HepG2 (cell line): ENCODE measurements around the gene CTSW. TPM values are rescaled to one million over a fixed set of nuclear protein-coding genes. Genes with fewer than 3 reads are reported as not detected.

ENCODE experiments used
- AHR ChIP-seq: IDR thresholded peaks from 2 replicates; pipeline ENCODE4 v1.6.1; 2018; ENCODE audit warnings: missing genetic modification reagents, missing compliant biosample characterization
- BRCA1 ChIP-seq: sonication (generic); formaldehyde crosslinking; IDR thresholded peaks from 2 replicates; pipeline ENCODE4 v1.4.0; 2020; ENCODE audit warnings: missing genetic modification reagents
- CBFB ChIP-seq: sonication (generic); formaldehyde crosslinking; IDR thresholded peaks from 2 replicates; pipeline ENCODE4 v1.4.0; 2020; ENCODE audit warnings: missing genetic modification reagents
- CHD4 ChIP-seq: fragments of 200-600 bp; sonication (generic); IDR thresholded peaks from 2 replicates; pipeline ENCODE4 v1.7.0; 2017; ENCODE audit warnings: mild to moderate bottlenecking, low read length, borderline replicate concordance
- DDIT3 ChIP-seq: sonication (generic); formaldehyde crosslinking; IDR thresholded peaks from 2 replicates; pipeline ENCODE4 v1.4.0; 2020; ENCODE audit warnings: mild to moderate bottlenecking, missing genetic modification reagents
- GPN1 ChIP-seq: sonication (generic); formaldehyde crosslinking; IDR thresholded peaks from 2 replicates; pipeline ENCODE4 v1.5.1; 2020; ENCODE audit warnings: missing genetic modification reagents, borderline replicate concordance
- GRHL1 ChIP-seq: sonication (generic); formaldehyde crosslinking; conservative IDR thresholded peaks from 2 replicates; pipeline ENCODE4 v1.8.0; 2022; ENCODE audit warnings: missing genetic modification reagents
- GTF2F1 ChIP-seq: fragments of 150-350 bp; IDR thresholded peaks from 2 replicates; pipeline ENCODE4 v1.6.1; 2014; ENCODE audit warnings: low read length
- HDAC6 ChIP-seq: fragments of 200-600 bp; sonication (generic); IDR thresholded peaks from 2 replicates; pipeline ENCODE4 v1.7.0; 2017; ENCODE audit warnings: mild to moderate bottlenecking, antibody characterized with exemption, low read length, low read depth
- KAT8 ChIP-seq: IDR thresholded peaks from 2 replicates; pipeline ENCODE4 v1.6.1; 2016; ENCODE audit warnings: missing genetic modification reagents, missing compliant biosample characterization
- KLF12 ChIP-seq: sonication (generic); formaldehyde crosslinking; IDR thresholded peaks from 2 replicates; pipeline ENCODE4 v1.4.0; 2020; ENCODE audit warnings: missing genetic modification reagents, borderline replicate concordance
- MAFF ChIP-seq: IDR thresholded peaks from 2 replicates; pipeline ENCODE4 v1.6.1; 2011; ENCODE audit warnings: low read depth, low read length, improper control_type of control experiment
- MTA1 ChIP-seq: sonication (generic); formaldehyde crosslinking; IDR thresholded peaks from 2 replicates; pipeline ENCODE4 v1.4.0; 2020; ENCODE audit warnings: missing genetic modification reagents, mild to moderate bottlenecking, borderline replicate concordance
- REPIN1 ChIP-seq: sonication (generic); formaldehyde crosslinking; IDR thresholded peaks from 2 replicates; pipeline ENCODE4 v1.8.0; 2022; ENCODE audit warnings: missing genetic modification reagents, low read depth, mild to moderate bottlenecking, borderline replicate concordance
- RXRB ChIP-seq: IDR thresholded peaks from 2 replicates; pipeline ENCODE4 v1.6.1; 2016; ENCODE audit warnings: borderline replicate concordance, missing genetic modification reagents, missing compliant biosample characterization
- SMAD9 ChIP-seq: sonication (generic); formaldehyde crosslinking; IDR thresholded peaks from 2 replicates; pipeline ENCODE4 v1.5.1; 2020; ENCODE audit warnings: mild to moderate bottlenecking, missing genetic modification reagents
- ZNF510 ChIP-seq: sonication (generic); formaldehyde crosslinking; IDR thresholded peaks from 2 replicates; pipeline ENCODE4 v1.4.0; 2020; ENCODE audit warnings: low read depth, mild to moderate bottlenecking, missing genetic modification reagents
- ZNF557 ChIP-seq: sonication (generic); formaldehyde crosslinking; IDR thresholded peaks from 2 replicates; pipeline ENCODE4 v1.4.0; 2020; ENCODE audit warnings: missing genetic modification reagents
- ZNF558 ChIP-seq: sonication (generic); formaldehyde crosslinking; IDR thresholded peaks from 2 replicates; pipeline ENCODE4 v1.9.0; 2022; ENCODE audit warnings: mild to moderate bottlenecking, missing genetic modification reagents, borderline replicate concordance
- ZNF724P ChIP-seq: sonication (generic); formaldehyde crosslinking; IDR thresholded peaks from 2 replicates; pipeline ENCODE4 v1.8.0; 2022; ENCODE audit warnings: missing genetic modification reagents, borderline replicate concordance
- ZSCAN30 ChIP-seq: sonication (generic); formaldehyde crosslinking; IDR thresholded peaks from 2 replicates; pipeline ENCODE4 v1.5.0; 2020; ENCODE audit warnings: mild to moderate bottlenecking, missing genetic modification reagents
- polyA plus RNA-seq, 8 experiments: library from polyadenylated mRNA; depleted of rRNA in 3 of 8; stranded (reverse) in 7 of 8; unstranded in 1 of 8; fragments of >200 nt; fragmentation: Illumina TruSeq in 4 of 8; extraction: Trizol in 4 of 8; gene quantifications; 2 replicates each; pipeline versions ENCODE4 v1.2.1 to v1.2.3, GENCODE V29; 2011 to 2016; ENCODE audit warnings: low read depth in 4 of 8, missing spikeins in 1 of 8, mixed read lengths in 1 of 8; ENCODE audit not compliant: insufficient read depth in 1 of 8
- total RNA-seq, 5 experiments: library from RNA; depleted of rRNA; stranded (reverse); fragments of >200 nt; fragmentation: Illumina TruSeq; extraction: Trizol; gene quantifications; 2 replicates each; pipeline ENCODE4 v1.2.3, GENCODE V29; 2016; ENCODE audit warnings: low read depth in 1 of 5
- TF ChIP-seq, protein P1 (sequence below): IDR thresholded peaks from 2 replicates; pipeline ENCODE4 v1.6.1; 2018; ENCODE audit warnings: missing genetic modification reagents, mild to moderate bottlenecking, missing compliant biosample characterization
- TF ChIP-seq, protein P2 (sequence below): sonication (generic); formaldehyde crosslinking; IDR thresholded peaks from 2 replicates; pipeline ENCODE4 v1.4.0; 2020; ENCODE audit warnings: missing genetic modification reagents
- TF ChIP-seq, protein P3 (sequence below): sonication (generic); formaldehyde crosslinking; IDR thresholded peaks from 2 replicates; pipeline ENCODE4 v1.8.1; 2023; ENCODE audit warnings: missing genetic modification reagents, mild to moderate bottlenecking, borderline replicate concordance
- TF ChIP-seq, protein P4 (sequence below): sonication (generic); formaldehyde crosslinking; IDR thresholded peaks from 2 replicates; pipeline ENCODE4 v1.5.0; 2020; ENCODE audit warnings: mild to moderate bottlenecking, missing genetic modification reagents

CTSW gene
- total and polyA plus RNA-seq, 2 of the 13 experiments (the other 11 are each of a cell fraction or from before 2014, with no cell fraction given): 0.09 TPM; not detected in 1

- no peak for TF ChIP-seq DDIT3 (CRISPR knock-in tag)
- no peak for TF ChIP-seq BRCA1 (CRISPR knock-in tag)
- TF ChIP-seq REPIN1 (CRISPR knock-in tag): peak; percentile 82
- no peak for TF ChIP-seq MTA1 (CRISPR knock-in tag)
- no peak for TF ChIP-seq HDAC6
- TF ChIP-seq, protein P1, sequence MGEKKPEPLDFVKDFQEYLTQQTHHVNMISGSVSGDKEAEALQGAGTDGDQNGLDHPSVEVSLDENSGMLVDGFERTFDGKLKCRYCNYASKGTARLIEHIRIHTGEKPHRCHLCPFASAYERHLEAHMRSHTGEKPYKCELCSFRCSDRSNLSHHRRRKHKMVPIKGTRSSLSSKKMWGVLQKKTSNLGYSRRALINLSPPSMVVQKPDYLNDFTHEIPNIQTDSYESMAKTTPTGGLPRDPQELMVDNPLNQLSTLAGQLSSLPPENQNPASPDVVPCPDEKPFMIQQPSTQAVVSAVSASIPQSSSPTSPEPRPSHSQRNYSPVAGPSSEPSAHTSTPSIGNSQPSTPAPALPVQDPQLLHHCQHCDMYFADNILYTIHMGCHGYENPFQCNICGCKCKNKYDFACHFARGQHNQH (CRISPR knock-in tag): peak; percentile 43; the same call in 1 of the 2 replicates
- TF ChIP-seq GRHL1 (CRISPR knock-in tag): no peak
- 0 out of 2 replicates have a peak, but pooled peaks have one; percentile 4 for TF ChIP-seq KAT8
- TF ChIP-seq ZSCAN30: no peak
- no peak for TF ChIP-seq AHR (CRISPR knock-in tag)
- peak; percentile 91; the same call in 1 of the 2 replicates for TF ChIP-seq ZNF557 (CRISPR knock-in tag)
- TF ChIP-seq, protein P2, sequence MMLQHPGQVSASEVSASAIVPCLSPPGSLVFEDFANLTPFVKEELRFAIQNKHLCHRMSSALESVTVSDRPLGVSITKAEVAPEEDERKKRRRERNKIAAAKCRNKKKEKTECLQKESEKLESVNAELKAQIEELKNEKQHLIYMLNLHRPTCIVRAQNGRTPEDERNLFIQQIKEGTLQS: no peak
- TF ChIP-seq GTF2F1: no peak
- no peak for TF ChIP-seq GPN1 (CRISPR knock-in tag)
- TF ChIP-seq ZNF558 (CRISPR knock-in tag): peak; percentile 78; the same call in 1 of the 2 replicates
- TF ChIP-seq, protein P3, sequence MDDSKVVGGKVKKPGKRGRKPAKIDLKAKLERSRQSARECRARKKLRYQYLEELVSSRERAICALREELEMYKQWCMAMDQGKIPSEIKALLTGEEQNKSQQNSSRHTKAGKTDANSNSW (CRISPR knock-in tag): no peak
- TF ChIP-seq CHD4: no peak
- no peak for TF ChIP-seq MAFF
- TF ChIP-seq, protein P4, sequence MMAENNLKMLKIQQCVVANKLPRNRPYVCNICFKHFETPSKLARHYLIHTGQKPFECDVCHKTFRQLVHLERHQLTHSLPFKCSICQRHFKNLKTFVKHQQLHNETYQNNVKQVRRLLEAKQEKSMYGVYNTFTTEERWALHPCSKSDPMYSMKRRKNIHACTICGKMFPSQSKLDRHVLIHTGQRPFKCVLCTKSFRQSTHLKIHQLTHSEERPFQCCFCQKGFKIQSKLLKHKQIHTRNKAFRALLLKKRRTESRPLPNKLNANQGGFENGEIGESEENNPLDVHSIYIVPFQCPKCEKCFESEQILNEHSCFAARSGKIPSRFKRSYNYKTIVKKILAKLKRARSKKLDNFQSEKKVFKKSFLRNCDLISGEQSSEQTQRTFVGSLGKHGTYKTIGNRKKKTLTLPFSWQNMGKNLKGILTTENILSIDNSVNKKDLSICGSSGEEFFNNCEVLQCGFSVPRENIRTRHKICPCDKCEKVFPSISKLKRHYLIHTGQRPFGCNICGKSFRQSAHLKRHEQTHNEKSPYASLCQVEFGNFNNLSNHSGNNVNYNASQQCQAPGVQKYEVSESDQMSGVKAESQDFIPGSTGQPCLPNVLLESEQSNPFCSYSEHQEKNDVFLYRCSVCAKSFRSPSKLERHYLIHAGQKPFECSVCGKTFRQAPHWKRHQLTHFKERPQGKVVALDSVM (CRISPR knock-in tag): no peak
- TF ChIP-seq ZNF510: no peak; the same call in 1 of the 2 replicates
- TF ChIP-seq KLF12: peak; percentile 58; the same call in 1 of the 2 replicates
- no peak for TF ChIP-seq SMAD9
- TF ChIP-seq CBFB (CRISPR knock-in tag): no peak
- no peak for TF ChIP-seq ZNF724P
- TF ChIP-seq RXRB (CRISPR knock-in tag): no peak
Observed at GRCh38 chr11:65890324-65891218, 10.9 kb downstream of the CTSW start, which contains the start of gene CCDC85B (continued).
